GM18861 (cell line): Measurements from ENCODE around the gene PTK6.
"Not testable (repeated sequence)": the region's sequence is repeated elsewhere in the genome, so short reads cannot be mapped to it uniquely, and the experiment has no call there.

Source experiments
- ATAC-seq: cut with Tn5 transposase; IDR thresholded peaks from one replicate; pipeline ENCODE4 v1.9.1; 2021; ENCODE audit not compliant: unreplicated experiment

Gene PTK6

GRCh38 chr20:63517376-63518309 is 19.5 kb downstream of the PTK6 start:
- no peak for ATAC-seq

- not testable (repeated sequence) for ATAC-seq
Measured at GRCh38 chr20:63514520-63514919, 22.7 kb downstream of the PTK6 start.

- no peak for ATAC-seq
Measured at GRCh38 chr20:63513207-63513606, 24.0 kb downstream of the PTK6 start.

DNA sequence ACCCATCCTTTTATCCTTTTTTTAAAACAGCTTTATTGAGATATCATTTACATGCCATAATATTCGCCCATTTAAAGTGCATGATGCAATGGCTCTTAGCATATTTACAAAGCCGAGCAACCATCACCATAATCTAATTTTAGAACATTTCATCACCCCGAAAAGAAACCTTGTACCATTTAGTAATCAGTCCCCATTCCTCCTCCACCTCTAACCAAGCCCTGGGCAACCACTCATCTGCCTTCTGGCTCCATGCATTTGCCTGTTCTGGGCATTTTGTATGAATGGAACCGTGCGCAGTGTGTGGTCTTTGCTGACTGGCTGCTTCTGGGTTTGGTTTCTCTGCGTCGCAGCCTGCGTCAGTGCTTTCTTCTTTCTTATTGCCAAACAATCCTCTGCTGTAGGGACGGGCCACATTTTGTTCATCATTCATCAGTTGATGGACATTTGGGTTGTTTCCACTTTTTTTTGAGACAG is 28.1 kb downstream of the PTK6 start:
- no peak for ATAC-seq

GRCh38 chr20:63508072-63508768 is 29.0 kb downstream of the PTK6 start:
- ATAC-seq = no peak

GRCh38 chr20:63507083-63507743 is 30.0 kb downstream of the PTK6 start:
- no peak for ATAC-seq

DNA sequence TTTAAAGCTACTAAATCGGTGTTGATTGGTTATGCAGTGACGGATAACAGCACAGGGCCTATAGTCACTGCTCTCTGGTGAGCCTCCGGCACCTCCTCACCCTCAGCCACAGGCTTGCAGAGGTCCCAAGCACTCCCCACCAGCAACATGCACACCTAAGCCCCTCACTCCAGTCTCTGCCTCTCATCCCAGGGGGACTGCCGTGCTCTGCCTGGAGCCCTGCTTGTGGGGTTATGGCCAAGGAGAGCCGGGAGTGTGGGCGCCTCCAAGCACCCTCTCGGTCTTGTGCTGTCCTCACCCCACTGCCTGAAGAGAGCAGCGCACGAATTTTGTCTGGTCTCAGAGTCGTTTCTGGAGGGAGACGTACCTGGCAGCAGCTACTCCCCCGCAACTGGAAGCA is 31.5 kb downstream of the PTK6 start:
- no peak for ATAC-seq

- ATAC-seq = no peak
Measured at GRCh38 chr20:63505281-63505680, 31.9 kb downstream of the PTK6 start.

GRCh38 chr20:63504642-63505041 is 32.5 kb downstream of the PTK6 start:
- no peak for ATAC-seq

GRCh38 chr20:63503524-63503923 is 33.7 kb downstream of the PTK6 start:
- no peak for ATAC-seq

GRCh38 chr20:63502671-63503172 is 34.5 kb downstream of the PTK6 start:
- ATAC-seq = no peak

- no peak for ATAC-seq
Measured at GRCh38 chr20:63501818-63502670, 35.1 kb downstream of the PTK6 start.

DNA sequence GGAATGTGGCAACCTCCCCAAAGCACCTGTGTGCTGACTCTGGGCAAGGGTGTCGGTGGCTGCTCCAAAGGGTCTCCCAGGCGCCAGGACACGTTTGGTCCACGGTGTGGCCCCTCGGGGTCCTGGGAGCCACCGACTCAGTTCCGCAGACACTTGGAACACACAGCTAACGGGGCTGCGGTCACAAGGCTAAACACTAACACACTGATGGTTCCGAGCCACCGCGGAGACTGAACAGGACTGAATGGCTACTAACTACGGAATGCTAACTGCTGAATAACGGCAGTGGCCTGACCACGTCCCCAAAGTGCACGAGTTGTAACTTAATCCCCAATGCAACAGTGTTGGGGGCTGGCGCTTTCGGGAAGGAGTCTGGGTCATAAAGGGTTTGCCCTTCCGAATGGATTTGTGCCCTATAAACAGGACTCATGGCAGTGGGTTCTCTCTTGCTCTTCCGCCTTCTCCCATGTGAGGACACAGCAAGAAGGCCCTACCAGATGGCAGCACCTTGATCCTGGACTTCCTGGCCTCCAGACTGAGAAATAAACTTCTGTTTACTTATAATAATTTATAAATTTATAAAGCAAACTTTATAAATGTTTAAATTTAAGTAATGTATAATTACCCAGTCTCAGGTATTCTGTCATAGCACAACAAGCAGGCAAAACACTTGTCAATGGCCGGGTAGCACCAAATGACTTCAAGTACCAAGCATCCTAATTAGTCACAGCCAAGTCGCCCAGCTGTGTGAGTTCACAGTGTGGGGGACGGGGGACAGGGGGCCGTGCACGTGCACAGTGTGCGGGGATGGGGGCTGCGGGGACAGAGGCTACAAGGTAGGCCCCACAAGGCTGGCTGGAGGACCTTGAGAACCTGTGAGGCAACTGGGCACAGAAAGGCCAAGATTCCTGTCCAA is 36.0 kb downstream of the PTK6 start:
- ATAC-seq = no peak

- no peak for ATAC-seq
Measured at GRCh38 chr20:63500151-63500901, 36.9 kb downstream of the PTK6 start.

DNA sequence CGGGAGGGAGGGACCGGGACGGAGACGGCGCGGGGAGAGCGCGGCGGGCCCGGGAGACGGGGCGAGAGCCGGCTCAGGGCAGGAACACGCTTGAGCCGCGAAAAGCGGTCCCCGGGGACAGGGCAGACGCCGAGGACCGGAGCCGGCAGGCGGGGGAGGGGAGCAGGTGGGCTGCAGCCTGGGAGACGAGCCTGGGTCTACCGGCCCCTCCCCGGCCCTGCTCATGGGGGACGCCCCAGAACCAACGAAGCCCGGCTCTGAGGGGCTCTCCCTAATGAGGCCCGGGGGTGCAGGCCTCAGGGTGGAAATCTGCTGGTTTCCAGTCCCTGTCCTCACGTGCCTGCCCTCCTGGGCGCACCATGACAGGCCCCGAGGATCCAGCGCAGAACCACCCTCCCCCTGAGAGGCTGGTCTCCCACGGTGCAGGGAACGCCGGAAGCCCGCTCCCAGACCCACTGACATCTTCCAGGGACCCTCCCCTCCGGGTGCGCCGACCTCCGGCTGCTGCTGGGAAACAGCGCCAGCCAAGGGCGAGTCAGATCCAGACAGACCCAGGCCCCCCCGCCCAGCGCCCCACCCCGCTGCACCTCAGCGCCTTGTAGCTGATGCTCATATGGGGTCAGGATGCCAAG is 37.7 kb downstream of the PTK6 start:
- ATAC-seq = no peak

GRCh38 chr20:63498960-63499337 is 38.2 kb downstream of the PTK6 start, which contains the start of gene EEF1A2:
TSS of gene EEF1A2 (minus strand) at chr20:63499083. CDS start at chr20:63497763, 1,320 bp downstream.
- ATAC-seq = no peak

DNA sequence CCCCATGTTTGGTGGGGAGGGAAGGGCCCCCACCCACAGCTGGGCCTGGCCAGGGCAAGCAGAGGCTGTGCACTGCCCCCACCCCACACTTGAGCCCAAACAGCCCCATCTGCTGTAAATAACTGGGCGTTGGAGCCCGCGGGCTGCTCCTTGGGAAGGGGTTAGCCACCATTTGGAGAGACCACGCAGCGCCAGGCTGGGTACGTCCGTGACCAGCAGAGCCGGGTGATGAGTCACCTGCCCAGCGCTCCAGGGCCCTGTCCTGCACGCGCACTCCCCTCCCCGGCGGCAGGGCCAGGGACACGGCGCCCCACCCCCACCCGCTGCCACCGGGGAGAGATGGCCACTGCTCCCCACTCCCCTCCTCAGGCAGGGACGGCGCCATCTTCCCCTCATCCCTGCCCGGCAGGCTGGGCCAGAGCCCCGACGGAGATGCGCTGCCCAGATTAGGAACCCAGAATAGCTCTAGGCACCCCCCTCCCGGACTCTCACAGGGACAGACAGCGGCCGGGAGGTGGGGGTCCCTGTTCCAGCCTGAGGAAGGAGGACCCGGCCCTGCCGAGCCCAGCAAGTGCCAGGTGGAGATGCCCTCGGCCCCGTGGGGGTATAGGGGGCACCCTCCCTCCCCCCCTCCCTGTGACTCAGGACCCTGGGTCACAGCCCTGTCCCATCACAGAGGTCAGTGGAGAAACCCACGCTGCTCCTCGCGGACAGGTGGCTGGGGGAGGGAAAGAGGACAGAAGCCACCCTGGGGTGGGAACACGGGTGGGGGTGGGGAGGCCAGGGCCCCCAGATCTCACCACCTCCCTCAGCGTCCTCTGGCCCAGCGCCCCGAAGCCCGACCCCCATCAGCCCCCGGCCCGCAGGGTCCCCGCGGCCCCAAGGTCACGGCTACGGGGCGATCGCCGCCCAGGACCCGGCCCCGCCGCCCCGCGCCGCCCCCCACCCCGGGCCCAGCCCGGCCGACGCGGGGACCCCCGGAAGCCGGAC is 38.9 kb downstream of the PTK6 start:
- ATAC-seq = no peak
